ENCODE data around the gene GP1BB.

- TF ChIP-seq EZH2phosphoT487 (IDR thresholded peaks at IDR 0.05; ENCODE audit: borderline replicate concordance, low read depth) (no peak), TEAD4 (IDR thresholded peaks at IDR 0.05; ENCODE audit: borderline replicate concordance, insufficient read depth) (no peak), RAD21 (IDR thresholded peaks at IDR 0.05; ENCODE audit: low read length) (no peak), FOXM1 (IDR thresholded peaks at IDR 0.05; ENCODE audit: low read depth) (no peak), POLR2AphosphoS5 (IDR thresholded peaks at IDR 0.05; ENCODE audit: low read depth, low read length) (no peak), CTCF (IDR thresholded peaks at IDR 0.05) (no peak), MXI1 (IDR thresholded peaks at IDR 0.05; ENCODE audit: low read depth, low read length) (no peak), MEF2A (IDR thresholded peaks at IDR 0.05; ENCODE audit: borderline replicate concordance, low read depth) (no peak), NFIC (IDR thresholded peaks at IDR 0.05; ENCODE audit: borderline replicate concordance) (no peak), JUND (IDR thresholded peaks at IDR 0.05) (no peak), NRF1 (IDR thresholded peaks at IDR 0.05; ENCODE audit: low read depth, low read length) (no peak), USF2 (IDR thresholded peaks at IDR 0.05; ENCODE audit: borderline replicate concordance, low read depth, low read length) (no peak)
Observed at GRCh38 chr22:19763458-19764298, 40.3 kb downstream of the GP1BB start.

Data from SK-N-SH (cell line).